ENCODE data around the gene GRM5. TPM values are rescaled to one million over a fixed set of nuclear protein-coding genes. Genes with fewer than 3 reads are reported as not detected.

Gene GRM5
- 4.0 and 6.9 TPM in 2 replicates for polyA plus RNA-seq

DNA sequence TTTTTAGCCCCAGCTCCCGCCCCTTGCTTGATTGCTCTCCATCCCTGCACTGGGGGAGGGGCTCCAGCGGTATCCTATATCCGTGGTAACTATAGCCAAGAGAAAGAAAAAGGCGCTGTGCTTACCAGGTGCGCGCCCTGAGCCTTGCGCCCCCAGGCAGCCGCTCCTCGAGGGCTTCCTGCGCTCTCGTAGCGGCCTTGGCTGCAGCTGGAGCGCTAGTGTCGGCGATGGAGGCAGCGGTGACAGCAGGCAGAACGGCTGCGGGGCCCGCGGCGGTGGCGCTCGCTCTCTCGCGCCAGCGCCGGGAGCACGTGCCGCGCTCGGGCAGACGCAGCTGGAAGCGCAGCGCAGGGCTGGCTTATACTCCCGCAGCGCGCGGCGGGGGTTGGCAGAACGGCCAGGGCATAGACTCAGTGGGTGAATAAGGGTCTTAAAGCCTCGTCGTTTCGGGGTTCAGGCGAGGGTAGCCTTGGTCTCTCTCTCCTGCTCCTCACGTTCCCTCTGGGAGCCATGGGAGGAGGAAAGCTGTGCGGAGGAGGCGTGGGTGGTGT, at the start of gene GRM5:
TSS of gene GRM5 (minus strand) at position 332 of the 551 bp plus-strand sequence. CDS start 18,110 bp downstream, outside the sequence.

Other genes with a start within 250 kb of the GRM5 start
- not detected in 2 replicates for gene TYR, start 111.9 kb upstream of the GRM5 start, polyA plus RNA-seq

Data from Purkinje cell (primary cell).